ENCODE measurements around the gene PRDM7.

DNA sequence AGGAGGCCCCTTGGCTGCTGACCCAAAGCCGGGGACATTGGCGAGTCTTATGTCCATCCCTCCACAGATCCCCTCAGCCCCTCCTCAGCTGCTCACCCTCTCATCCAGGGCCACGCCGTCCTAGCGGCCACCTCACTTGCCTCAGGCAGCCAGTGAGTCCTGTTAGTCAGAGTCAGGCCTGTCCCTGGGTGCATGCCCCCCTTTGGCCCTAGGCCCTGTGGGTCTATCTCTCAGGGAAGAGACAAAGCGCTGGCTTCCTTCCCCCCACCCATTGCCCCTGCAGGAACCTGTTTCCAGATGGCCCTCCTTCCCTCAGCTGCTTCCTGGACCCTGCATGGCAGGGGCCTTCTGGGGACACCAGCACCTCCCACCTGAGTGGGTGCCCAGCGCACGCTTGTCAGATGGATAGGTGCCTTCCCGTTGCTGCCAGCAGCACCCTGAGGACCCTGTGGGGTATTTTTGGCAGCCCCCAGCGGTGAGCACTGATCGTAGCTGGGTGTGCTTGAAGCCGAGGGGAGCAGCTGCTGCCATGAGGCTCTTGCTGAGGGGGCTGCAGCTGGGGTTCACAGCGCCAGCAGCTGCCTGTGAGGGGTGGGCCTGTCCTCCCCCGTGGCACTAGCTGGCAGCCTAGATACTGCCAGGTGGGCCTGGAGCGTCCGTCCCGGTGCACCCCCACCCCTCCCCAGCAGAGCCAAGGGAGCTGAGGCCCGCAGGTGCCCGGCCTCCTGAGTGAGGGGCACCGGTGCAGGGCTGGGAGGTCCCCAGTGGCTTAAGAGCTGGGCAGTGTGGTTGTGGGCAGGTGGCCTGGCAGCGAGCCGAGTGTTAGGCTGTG is 66.2 kb downstream of the PRDM7 start:
- TF ChIP-seq, protein P1, sequence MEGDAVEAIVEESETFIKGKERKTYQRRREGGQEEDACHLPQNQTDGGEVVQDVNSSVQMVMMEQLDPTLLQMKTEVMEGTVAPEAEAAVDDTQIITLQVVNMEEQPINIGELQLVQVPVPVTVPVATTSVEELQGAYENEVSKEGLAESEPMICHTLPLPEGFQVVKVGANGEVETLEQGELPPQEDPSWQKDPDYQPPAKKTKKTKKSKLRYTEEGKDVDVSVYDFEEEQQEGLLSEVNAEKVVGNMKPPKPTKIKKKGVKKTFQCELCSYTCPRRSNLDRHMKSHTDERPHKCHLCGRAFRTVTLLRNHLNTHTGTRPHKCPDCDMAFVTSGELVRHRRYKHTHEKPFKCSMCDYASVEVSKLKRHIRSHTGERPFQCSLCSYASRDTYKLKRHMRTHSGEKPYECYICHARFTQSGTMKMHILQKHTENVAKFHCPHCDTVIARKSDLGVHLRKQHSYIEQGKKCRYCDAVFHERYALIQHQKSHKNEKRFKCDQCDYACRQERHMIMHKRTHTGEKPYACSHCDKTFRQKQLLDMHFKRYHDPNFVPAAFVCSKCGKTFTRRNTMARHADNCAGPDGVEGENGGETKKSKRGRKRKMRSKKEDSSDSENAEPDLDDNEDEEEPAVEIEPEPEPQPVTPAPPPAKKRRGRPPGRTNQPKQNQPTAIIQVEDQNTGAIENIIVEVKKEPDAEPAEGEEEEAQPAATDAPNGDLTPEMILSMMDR (IDR thresholded peaks at IDR 0.05) = no peak
- TF ChIP-seq POLR2A (IDR thresholded peaks at IDR 0.05) = no peak
